AG20443 (cell line): ENCODE measurements around the gene GRB14.
A peak's percentile ranks its signal among the peaks of the same experiment; 100 is the strongest.
"Not testable (repeated sequence)": the region's sequence is repeated elsewhere in the genome, so short reads cannot be mapped to it uniquely, and the experiment has no call there.

Experiments used
- DNase-seq: peaks from one replicate; pipeline ENCODE4 v3.0.0; 2012; ENCODE audit warnings: low spot score, mixed read lengths

GRB14 gene

DNA sequence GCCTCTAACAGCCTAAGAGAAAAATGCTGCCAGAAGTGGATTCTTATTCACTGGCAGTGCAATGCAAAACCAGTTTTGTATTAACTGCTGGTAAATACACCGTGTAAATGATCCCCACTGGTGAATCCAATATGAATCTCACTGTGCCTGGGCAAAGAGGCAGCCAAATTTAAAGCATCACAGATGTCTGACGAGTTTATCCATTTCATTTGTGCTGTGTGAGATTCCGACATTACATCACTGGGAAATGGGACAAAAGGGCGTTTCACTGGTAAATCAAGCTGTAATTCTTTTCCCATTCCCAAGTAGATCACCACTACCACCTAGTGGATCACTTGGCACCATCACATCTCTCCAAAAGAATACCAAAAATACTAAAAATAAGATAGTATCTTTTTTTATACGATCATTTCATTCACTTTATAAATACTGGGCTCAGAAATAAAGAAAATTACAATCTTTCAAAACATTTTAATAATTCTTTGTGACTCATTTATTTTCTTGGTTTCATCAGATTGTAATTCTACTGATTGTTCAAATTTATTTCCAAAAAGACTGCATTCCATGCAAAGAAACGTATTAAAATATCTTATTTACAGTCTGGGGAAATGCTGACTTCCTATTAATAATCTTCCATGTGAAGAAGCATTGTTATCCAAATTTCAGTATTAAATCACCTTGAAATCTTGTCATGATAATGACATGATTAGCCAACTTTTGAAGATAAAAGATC lies 125.6 kb downstream of the GRB14 start:
- peak; percentile 71 for DNase-seq

DNA sequence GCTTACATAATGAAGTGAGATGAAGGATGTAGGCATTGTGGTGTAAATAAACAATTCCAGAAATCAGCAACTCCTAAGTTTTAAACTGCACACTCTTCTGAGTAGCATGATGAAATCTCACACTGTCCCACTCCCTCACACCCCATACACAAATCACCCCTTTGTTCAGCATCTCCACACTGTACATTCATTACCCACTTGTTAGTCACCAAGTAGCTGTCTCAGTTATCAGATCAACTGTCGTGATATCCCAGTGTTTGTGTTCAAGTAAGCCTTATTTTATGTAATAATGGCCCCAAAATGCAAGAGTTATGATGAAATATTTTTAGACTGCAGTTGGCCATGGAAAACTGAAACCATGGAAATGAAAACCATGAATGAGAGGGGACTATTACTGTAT lies 135.7 kb downstream of the GRB14 start:
- DNase-seq: no peak

DNA sequence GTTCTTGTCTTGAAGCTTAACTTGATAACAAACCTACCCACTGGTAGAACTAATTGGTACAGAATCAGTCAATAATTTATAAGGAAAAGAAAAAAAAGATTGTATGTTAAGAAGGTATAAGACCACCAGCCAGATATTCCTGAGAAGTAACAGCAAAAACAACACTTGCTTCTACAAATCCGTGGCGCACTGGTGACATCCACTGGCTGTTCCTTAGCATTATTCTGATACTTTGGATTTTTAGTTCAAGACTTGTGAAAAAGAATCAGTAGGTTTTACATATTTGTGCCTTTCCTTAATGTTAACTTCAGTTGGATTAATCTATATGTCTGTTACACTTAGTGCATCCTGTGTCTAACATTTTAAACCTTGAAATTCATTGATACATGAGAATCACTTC lies 141.8 kb downstream of the GRB14 start:
- DNase-seq: peak; percentile 18

DNA sequence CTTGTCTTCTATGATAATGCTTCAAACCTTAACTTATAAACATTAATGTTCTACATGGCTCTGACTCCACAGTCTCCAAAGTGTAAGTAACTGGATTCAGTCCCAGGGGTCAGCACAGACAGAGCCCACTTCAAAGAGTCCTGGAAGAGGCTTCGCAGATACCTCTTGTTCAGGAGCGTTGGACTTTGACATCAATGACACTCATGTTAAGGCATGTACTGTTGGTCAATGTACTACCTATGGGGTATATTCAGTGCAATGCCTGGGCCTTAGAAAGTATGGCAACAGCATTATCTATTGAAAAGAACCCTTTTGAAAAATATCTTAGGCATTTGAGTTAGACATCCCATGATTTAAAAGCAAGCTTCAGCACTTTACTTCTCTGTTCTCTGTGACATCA lies 143.1 kb downstream of the GRB14 start:
- DNase-seq: no peak

DNA sequence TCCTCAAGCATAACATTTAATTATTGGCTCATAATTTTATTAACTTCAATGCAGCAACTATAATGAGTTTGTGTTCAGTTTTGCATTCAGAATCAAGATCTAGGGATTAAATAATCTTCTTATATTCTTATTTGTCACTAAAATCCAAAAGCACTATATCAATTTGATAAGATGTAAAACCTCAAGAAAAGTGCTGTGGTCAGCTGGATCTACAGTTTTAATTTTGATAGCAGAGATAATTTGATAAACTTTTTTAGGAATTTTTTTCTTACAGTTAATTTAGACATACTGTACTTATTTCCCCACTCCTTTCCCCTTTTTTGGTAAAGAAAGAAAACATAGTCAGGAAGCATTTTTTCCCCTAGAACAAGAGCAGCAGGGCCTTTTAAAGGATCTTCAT lies 146.4 kb downstream of the GRB14 start:
- DNase-seq: no peak

DNA sequence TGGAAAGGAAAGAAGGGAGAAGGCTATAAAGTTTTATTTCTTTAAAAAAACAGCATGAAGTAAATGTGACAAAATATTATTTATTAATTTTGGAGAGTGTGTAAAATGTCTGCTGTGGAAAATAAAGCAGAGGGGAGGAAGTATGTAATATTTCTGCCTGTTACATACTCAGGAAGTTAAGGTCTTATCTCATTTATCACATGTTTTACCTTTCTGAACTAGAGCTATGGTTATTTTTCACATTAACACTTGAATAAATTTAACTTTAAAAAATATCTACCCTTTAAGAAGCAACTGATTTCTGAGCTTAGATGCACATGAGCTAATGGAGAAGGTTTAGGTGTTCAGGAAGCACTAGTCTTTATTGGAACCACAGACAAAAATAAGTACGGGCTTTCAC lies 148.3 kb downstream of the GRB14 start:
- no peak for DNase-seq

DNA sequence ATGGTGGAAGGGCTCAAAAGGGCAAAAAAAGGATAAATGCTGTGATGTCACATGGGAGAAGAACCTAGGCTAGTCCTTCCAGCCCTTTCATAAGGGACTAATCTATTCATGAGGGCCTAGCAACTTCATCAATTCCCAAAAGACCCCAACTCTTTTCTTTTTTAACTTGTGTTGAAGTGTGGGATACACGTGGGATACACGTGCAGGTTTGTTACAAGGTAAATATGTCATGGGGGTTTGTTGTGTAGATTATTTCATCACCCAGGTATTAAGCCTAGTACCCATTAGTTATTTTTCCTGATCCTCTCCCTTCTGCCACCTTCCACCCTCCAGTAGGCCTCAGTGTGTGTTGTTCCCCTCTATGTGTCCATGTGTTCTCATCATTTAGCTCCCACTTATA lies 156.2 kb downstream of the GRB14 start:
- DNase-seq: not testable (repeated sequence)

DNA sequence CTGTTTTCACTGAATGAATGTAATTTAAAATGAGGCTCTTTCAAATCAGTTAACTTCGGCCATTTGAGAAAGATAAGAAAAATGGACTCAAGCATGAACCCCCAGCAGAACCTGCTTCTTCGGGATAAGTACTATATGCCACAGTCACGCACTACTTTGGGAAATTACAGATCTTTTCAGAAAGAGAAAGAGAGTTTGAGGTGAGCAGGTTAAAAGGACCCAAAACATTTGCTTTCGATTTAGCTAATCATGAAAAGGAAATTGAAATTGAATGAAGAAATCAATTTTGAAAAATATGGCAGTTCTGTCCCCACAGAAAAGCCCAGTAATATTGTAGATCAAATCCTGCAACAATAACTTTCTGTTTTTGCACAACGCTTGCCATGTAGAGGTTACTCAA lies 156.9 kb downstream of the GRB14 start:
- DNase-seq: no peak

DNA sequence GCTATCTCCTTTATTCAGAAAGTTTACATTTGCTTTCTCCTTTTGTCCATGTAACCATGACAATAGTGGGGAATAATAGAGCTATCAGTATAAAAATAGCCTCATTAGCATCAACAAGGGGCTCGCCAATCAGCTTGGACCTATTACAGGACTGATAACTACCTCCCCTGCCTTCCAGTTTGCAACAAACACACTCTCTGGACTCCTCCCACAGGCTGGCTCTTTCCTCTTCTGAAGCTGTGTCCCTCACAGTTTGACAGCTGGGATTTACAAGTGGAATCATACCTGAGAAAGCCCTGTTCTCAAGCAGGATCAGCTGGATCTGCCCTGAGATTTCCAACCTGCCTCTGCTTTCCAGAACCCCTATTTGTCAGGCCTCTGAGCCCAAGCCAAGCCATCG lies 162.5 kb downstream of the GRB14 start:
- DNase-seq: no peak

DNA sequence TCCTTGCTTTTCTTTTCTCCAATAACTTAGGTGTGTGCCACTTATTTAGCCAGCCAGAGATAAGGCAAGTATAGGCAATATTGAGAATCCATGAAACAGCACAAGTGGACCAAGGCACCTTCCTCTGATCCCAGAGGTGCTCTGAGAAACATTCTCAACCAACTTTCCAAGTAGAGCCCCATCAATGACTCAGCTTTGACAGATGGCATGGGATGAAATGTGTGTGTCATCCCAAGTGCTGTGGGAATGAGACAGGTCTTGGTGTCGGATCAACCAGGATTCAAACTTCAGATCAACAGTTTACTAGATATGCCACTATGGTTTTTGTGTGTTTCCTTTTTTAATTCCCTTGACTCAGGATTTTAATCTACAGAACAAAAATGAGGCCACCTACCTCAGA lies 164.0 kb downstream of the GRB14 start:
- DNase-seq: no peak

DNA sequence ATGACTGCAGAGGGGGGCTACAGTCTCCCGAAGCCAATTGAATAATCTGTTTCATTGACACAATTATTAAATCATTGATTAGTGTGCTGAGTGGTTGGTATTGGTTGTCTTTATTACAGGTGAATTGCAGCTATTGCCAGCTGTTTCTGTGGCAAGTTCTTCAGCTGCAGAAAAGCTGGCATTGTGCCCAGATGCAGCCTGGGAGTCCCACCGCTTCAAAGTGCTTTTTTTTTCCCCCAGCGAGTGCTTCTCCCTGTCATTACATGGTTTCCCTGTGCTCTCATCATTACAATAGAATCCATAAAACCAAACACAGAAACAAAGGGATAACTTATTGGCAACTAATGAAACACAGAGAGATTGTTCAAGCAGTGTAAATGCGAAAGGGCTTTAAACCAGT lies 164.7 kb downstream of the GRB14 start:
- no peak for DNase-seq

DNA sequence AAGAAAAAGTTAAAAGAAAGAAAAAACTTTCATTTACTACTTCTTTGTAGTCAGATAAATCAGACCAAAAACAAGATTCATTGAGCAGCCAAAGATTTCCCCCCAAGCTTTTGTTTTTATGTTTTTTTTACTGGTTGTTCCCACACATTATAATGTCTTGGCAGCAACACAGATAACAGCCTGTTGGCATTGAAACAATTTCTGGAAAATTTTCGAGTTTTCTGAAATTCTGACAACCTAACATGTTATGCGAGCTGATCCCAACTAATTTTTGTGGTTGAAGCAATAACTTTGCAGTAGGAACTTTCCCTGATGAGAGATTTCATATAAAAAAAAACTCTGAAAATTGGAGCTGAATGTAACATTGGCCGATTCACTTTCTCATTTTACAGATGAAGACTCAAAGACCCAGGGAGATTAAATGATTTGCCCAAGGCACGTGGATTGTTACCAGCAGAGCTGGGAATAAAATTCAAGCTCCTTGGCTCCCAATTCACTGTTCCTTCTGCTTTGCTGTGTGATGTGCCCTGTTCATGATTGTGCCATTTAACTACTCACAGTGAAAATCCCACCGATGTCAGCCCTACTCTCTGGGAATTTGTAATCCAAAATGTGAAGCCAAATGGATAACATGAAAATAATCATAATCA lies 167.5 kb downstream of the GRB14 start:
- DNase-seq: no peak

DNA sequence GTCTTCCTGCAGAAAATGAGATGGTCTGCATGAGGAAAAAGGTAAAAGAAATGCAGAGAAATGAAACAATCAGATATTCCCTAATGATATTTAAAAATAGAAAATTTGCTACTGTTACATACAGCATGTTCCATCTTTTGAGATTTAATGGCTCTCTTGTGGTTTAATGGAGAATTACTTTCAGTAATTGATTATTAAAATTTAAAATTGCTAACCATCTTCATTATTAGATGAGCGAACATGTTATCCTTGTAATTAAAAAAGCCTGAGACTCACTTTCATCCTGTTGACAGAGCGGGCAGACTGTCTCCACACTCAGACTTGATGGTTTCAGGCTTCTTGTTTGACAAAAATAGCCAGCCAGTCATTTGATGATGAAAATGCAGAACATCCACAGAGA lies 171.0 kb downstream of the GRB14 start:
- DNase-seq: no peak

DNA sequence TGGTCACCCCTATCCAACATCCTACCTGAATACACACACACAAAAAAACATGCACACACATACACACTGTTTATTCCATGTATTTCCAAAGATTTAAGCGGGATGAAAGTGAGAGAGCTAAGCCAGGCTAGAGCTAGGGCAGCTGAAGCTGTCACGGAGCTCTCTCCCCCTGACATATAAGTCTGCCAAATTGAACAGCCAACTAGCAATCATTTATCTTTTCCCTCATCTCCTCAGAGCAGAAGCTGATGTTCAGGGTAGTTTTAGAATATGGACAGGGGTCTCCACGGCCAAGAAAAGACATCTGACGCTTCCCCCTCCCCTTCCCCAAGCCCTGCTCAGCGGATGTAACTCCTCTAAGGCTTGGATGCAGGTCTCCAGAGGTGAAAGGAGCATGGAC lies 171.6 kb downstream of the GRB14 start:
- no peak for DNase-seq

DNA sequence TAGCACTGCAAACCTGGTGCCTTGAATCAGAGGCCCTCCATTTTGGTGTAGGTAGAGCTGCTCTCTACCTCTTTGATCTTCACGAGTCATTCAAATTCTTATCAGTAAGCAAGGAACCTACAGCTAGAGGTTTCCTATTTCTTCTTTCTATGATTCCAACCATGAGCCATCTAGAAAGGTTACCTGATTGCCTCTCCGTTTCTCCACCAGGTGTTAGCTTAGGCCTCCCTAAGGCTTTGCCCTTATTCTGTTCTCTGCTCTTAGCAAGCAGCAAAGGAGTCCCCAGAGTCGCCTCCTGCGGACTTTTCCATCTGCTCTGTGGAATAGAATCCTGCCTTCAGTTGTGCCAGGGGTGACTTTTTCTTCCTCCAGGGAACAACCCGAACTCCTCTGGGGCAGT lies 173.6 kb downstream of the GRB14 start:
- no peak for DNase-seq
